SU-DHL-6 (cell line): ENCODE measurements around the gene OR8D1.

Experiments
- CTCF ChIP-seq: fragments of 200-600 bp; sonication (generic); IDR thresholded peaks from one replicate; pipeline ENCODE4 v1.5.1; 2017; ENCODE audit warnings: antibody characterized with exemption, mild to moderate bottlenecking, low read length, moderate library complexity; ENCODE audit not compliant: insufficient read depth, poor library complexity, severe bottlenecking
- EZH2phosphoT487 ChIP-seq: fragments of 200-600 bp; sonication (generic), shearing (Covaris generic); conservative IDR thresholded peaks from 2 replicates; pipeline ENCODE4 v1.6.1; 2018; ENCODE audit warnings: mild to moderate bottlenecking, antibody characterized with exemption, low read length, moderate library complexity, mixed read lengths

- TF ChIP-seq CTCF (no peak), EZH2phosphoT487 (no peak)
Measured at GRCh38 chr11:124274000-124274399, 39.7 kb downstream of the OR8D1 start.
